ENCODE results near the gene RAD9A.

The RAD9A gene

GRCh38 chr11:67356864-67357561, 34.8 kb upstream of the RAD9A start:
- peak in 1 of 2 experiments; percentile 53 for DNase-seq (ENCODE audit: low read depth in 2 of 2)

GRCh38 chr11:67357831-67358670, 33.7 kb upstream of the RAD9A start:
- DNase-seq (ENCODE audit: low read depth in 2 of 2), result no peak

- no peak for DNase-seq (ENCODE audit: low read depth in 2 of 2)
Measured at GRCh38 chr11:67364169-67364568, 27.6 kb upstream of the RAD9A start.

GRCh38 chr11:67364783-67365722, 26.7 kb upstream of the RAD9A start:
- DNase-seq (ENCODE audit: low read depth in 2 of 2), result no peak

DNA sequence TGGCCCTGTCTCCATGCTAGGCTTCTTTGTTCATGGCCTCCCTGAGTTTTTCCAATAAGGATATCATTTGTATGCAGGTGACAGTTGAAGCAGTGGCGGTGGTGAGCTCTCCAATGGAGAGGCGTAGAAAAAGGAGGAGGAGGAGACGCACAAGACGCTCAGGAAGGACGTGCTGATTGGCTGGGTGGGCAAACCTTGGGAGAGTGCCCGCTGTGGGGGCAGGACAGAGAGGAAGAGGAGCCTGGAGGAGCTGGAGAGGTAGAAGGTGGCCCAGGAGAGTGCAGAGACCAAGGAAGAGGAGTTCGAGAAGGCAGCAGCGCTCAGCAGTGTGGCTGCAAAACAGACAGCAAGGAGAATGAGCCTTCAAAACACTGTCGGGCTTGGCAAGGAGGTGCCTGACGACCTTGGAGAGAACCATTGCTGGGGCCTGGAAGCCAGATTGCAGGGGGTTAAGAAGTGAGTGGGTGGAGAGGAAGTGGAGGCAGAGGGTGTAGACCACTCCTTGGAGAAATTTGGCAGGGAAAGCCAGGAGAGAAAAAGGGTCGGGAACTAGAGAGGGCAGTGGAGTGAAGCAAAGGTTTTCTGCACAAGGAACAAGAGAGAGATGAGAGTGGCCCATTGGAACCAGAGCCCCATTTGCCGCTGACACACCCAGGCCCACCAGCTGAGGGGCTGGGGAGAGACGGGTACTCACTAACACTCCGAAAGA, 25.9 kb upstream of the RAD9A start:
- no peak for DNase-seq (ENCODE audit: low read depth in 2 of 2)

GRCh38 chr11:67366546-67366945, 25.2 kb upstream of the RAD9A start:
- no peak for DNase-seq (ENCODE audit: low read depth in 2 of 2)

DNA sequence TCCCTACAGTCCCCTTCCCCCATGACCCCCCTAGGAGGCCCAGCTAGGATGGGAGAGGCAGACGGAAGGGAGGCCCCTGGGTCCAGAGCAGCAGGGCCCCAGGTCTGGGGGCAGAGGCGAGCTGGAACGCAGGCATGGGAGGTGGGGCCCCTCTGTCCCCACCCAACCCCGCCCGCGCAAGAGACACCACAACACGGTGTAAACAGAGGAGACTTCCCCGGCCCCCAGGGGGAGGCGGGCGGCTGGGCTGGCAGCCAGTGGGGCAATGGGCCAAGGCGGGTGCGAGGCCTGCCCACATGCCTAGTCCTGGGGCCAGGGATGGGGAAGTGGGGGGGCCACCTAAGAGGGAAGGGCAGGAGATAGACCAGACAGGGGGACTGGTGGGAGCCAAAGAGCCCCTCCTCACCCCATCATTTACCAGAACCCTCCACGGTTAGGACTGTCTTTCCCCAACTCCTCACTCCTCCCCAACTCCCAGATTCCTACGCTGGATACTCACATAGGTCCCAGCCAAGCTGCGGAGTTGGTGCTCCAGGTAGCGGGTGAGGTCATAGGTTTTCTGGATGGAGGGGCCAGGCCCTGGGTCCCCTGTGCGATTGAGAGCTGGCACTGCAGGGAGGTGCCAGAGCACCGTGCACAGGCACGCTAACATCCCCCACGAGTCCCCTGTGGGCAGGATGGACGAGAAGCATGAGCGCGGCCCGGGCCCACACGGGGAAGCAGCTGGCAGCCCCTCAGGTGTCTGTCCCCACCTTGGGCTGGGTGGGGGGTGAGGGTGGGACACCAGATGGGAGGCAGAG, 24.6 kb upstream of the RAD9A start:
- DNase-seq (ENCODE audit: low read depth in 2 of 2), result no peak

- DNase-seq (ENCODE audit: low read depth in 2 of 2), result no peak
Measured at GRCh38 chr11:67367761-67368227, 24.0 kb upstream of the RAD9A start.

DNA sequence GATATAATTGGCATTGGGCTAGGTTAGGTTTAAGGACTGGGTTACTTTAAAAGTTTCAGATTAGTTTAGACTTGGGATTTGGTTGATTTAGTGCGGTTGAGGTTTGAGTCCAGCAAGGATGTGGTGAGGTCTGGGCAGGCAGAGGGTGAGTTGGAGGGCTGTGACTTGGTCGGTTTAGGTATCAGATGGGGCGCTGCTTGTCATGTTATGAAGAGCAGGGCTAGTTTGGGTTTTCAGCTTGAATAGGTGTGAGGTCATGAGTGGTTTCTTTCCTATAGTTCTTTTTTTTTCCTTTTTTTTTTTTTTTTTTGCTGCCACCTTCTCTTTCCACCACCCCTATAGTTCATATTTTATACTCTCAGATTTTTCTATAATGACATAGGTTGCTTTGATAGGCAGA, 23.2 kb upstream of the RAD9A start:
- DNase-seq (ENCODE audit: low read depth in 2 of 2), result no peak

DNA sequence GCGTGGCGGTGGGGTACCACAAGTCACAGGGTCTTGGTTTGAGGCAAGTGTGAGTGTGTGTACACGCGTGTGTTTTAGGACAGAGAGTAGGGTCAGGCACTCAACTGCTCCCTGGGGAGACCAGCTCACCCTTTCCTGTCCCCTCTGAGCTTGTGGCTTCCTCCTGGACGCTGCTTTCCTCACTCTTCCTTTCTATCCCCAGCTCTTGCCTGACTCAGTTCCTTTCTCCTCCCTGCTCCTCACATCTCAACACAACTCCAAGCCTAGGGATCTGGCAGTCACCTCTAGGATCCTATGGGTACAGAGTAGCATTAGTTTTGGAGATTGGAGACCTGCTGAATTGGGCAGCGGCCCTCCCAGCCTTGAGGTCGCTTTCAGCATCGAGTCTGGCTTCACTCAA, 22.5 kb upstream of the RAD9A start:
- no peak for DNase-seq (ENCODE audit: low read depth in 2 of 2)

DNA sequence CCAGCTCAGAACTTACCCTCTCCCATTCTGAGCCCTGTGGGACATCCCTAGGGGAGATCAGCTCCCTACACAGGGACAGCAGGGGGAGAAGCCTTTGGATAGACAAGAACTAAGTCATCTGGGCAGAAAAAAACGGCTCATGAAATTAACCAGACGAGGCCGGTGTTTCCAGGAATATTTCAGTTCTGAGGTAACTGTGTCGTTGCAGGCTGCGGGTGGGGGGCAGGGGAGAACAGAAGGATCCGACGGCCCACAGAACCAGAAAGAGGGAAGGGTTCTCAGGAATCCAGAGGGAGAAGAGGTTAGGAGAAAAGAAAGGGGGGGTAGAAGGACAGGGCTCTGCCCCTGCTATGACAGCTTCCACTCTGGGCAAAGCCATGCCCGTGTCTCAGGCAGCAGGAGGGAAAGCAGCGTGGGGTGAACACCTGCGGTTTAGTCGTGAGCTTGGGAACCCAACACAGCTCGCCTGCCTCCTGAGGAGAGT, 21.9 kb upstream of the RAD9A start:
- no peak for DNase-seq (ENCODE audit: low read depth in 2 of 2)

DNA sequence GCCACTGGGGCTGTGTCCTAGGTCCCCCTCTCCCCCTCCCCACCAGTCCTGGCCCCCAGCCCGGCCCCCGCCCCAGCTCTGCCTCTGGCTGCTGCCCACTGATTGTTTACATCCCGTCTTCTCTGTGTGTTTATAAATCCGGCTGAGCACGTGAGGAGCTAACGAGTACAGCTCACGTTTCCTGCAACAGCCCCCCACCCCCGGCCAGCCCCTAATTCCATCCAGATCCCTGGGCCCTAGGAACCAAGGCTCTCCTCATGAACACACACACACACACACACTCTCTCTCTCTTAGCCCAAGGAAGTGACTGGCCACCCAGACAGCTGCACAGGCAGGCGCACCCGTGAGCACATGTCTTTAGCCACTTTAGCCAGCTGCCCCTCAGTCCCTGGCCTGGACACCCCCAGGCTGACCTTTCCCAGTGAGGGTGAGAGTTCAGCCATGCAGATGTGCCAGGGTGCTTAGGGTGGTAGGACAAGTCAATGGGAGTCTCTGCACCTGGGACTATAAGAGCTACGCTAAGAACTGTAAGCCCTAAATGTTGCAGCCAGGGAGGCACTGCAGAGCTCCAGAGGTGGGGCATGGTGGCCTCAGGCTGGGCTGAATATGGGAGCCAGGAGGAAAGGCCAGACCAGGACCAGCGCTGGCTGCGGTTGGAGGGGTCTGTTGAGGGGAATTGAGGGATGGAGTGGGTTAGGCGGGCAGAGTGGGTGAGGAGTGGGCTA, 21.3 kb upstream of the RAD9A start:
- no peak for DNase-seq (ENCODE audit: low read depth in 2 of 2)

DNA sequence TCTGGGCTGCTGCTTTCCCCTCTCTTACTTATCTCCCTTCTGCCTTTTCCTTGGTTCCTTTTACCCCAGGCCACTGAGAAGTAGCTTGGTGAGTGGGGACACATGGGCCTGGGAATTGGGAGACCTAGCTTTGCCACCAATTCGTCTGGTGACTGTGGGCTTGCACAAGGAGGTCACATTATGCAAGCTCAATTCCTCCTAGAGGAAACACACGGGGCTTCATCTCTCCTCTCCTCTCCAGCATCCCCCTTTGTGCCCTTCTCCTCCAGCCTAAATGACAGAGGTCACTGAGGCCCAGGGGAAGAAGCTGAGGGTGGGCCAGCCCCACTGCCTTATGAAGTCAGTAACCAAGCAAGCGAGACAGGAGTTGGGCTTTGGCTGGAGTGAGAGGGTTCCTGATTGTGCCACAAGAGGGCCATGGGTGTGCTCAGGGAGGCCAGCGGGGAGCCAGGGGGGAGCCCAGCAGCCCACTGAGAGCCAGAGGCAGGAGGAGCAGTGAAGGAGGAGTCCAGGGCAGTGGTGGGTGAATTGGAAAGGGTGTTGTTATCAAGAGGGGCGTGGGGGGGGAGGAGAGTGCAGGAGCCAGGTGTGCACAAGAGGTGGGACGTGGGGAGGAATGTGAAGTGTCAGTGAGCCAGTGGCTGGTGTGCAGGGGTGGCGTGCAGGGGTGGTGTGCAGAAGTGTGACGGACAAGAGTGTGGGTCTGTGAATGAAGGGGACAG, 20.4 kb upstream of the RAD9A start:
- no peak for DNase-seq (ENCODE audit: low read depth in 2 of 2)

DNA sequence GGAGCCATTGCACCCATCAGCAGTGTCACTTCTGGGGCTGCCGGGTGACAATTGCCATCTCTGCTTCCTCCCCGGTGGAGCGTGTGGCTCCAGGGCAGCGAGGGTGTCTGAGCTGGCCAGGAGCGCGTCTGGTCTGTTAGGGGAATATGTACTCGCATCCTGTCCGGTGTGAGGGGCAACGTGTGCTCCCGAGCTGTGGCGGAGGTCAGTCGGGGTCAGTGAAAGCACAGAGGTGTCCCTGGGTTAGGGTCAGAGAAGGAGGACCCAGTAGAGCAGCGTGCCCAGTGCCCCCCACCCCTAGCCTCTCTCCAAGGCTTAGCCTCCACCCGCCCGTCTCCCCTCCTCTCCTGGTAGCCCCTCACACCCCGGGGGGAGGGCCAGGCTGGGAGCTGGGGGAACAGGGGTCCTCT, 19.9 kb upstream of the RAD9A start:
- DNase-seq (ENCODE audit: low read depth in 2 of 2), result no peak

DNA sequence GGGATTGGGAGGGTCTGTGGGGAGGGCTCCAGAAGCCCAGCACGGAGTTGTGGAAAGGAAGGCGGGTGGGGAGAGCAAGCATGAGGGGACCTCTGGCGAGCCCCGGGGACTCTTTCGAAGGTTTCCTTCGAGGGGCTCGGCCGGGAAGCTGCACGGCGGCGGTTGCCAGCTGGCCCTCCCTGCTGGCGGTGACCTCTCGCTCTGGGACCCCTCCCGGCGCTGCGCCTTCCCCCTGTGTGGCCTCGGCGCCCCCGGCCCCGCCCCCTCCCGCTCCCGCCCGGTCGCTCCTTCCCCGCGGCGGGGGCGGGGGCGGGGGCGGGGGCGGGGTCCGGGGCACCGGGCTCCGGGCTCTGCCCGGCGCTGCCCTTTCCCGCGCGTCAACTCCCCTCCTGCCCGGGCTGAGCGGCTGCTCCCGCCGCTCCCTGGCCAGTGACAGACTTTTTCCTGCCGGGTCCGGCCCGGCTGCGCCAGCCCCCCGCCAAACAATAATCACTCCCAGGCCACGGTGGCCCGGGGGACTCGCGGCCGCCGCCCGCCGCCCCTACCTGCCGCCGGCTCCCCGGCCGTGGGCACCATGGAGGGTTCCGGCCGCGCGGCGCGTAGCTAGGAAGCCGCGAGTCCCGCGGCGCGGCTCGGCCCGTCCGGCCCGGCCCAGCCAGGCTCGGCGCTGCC, 19.3 kb upstream of the RAD9A start:
- no peak for DNase-seq (ENCODE audit: low read depth in 2 of 2)

DNA sequence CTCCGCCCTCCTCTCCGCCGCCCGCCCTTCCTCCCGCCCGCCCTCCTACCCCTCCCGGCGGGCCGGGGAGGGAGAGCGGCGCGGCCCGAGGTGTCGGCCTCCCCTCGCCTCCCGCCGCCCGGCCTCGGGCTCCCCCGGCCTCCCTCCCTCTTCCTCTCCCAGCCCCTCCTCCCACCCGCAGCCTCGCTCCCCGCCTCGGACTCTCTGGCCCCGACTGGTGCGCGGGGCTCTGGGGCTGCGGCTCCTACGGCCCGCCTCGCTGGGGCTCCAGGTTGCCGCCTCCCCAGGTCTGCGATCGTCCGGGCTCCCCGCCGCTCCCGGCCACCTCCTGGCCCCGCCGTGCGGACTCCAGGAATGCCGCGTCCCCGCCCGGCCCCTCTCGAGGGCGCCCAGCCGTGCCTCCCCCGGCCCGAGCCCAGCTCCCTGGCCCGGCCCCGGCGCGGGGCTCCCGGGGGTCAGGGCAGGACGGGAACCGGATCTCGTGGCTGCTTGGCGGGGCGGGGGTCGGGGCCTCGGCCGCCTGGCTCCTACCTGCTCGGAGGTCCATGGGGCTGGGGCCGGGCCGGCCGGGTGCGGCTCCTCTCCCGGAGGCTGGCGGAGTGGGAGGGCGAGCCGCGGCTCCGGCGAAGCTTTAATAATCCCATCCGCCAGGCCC, 18.7 kb upstream of the RAD9A start, which contains the start of gene CLCF1:
Gene CLCF1 (minus strand): TSS at position 606 of the 655 bp plus-strand sequence. CDS start 59 bp downstream, at position 547.
- DNase-seq (ENCODE audit: low read depth in 2 of 2), result no peak

GRCh38 chr11:67373648-67374570, 17.9 kb upstream of the RAD9A start:
- no peak for DNase-seq (ENCODE audit: low read depth in 2 of 2)
